ENCODE results near the gene REN. TPM values are rescaled to one million over a fixed set of nuclear protein-coding genes. Genes with fewer than 3 reads are reported as not detected.

The REN gene
- total and polyA plus RNA-seq, 2 of the 13 experiments (the other 11 are each of a cell fraction or from before 2014, with no cell fraction given) = not detected

DNA sequence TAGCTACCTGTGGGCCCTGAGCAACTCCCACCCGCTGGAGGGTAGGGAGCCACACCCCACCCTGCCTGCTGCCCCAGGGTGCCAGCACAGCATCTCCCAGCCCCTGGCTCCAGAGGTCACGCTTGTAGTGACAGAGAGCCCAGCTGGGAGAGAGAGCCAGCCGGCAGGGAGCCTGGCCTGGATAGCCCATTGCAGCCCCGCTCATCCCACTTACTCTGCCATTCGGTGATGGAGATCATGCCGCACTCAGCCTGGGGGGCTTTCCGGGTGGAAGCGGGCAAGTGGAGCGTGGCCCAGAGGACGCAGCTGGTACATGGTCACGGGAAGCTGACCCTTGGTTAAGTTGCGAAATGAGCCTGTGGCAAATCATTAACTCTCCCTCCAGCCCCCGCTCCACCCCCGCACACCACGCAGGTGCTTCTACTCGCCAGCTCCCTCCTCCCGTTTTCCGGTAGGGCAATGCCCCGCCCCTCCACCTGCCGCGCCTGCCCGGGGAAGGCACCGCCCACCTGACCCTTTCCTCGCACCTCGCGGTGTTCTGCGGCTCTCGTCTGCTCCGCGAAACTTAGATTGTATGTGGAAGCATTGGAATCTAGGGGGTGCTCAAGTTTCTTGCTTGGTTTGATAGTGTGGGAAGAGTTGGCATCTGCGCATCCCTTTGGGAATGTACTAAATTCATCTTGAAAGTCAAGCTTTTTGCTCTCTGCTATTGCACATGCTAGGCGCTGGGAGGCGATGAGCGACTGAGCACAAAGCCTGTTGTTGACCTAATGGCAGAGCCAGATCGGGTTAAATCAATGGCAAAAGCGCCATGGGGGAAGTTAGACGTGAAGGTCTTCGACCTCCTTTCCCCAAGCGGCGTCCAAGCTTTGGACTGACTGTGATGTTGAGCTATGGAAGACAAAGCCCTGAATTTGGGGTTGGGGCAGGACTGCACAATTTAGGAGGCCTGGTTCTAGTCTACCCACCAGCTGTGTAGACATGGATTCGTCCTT, 47.8 kb upstream of the REN start, which contains the start of gene GOLT1A (continued):
- TF ChIP-seq IRF1 (CRISPR knock-in tag; IDR thresholded peaks at IDR 0.05; ENCODE audit: low read depth) = no peak
- no peak for TF ChIP-seq ZNF816 (CRISPR knock-in tag; IDR thresholded peaks at IDR 0.05; ENCODE audit: borderline replicate concordance)
- TF ChIP-seq PLRG1 (conservative IDR thresholded peaks at IDR 0.05) = no peak
- TF ChIP-seq, protein P1, sequence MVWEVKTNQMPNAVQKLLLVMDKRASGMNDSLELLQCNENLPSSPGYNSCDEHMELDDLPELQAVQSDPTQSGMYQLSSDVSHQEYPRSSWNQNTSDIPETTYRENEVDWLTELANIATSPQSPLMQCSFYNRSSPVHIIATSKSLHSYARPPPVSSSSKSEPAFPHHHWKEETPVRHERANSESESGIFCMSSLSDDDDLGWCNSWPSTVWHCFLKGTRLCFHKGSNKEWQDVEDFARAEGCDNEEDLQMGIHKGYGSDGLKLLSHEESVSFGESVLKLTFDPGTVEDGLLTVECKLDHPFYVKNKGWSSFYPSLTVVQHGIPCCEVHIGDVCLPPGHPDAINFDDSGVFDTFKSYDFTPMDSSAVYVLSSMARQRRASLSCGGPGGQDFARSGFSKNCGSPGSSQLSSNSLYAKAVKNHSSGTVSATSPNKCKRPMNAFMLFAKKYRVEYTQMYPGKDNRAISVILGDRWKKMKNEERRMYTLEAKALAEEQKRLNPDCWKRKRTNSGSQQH (CRISPR knock-in tag; IDR thresholded peaks at IDR 0.05; ENCODE audit: low read depth) = no peak
- TF ChIP-seq ZNF224 (CRISPR knock-in tag; IDR thresholded peaks at IDR 0.05) = peak; percentile 77; the same call in 1 of the 2 replicates
- TF ChIP-seq, protein P2, sequence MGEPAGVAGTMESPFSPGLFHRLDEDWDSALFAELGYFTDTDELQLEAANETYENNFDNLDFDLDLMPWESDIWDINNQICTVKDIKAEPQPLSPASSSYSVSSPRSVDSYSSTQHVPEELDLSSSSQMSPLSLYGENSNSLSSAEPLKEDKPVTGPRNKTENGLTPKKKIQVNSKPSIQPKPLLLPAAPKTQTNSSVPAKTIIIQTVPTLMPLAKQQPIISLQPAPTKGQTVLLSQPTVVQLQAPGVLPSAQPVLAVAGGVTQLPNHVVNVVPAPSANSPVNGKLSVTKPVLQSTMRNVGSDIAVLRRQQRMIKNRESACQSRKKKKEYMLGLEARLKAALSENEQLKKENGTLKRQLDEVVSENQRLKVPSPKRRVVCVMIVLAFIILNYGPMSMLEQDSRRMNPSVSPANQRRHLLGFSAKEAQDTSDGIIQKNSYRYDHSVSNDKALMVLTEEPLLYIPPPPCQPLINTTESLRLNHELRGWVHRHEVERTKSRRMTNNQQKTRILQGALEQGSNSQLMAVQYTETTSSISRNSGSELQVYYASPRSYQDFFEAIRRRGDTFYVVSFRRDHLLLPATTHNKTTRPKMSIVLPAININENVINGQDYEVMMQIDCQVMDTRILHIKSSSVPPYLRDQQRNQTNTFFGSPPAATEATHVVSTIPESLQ (CRISPR knock-in tag; conservative IDR thresholded peaks at IDR 0.05) = no peak
- TF ChIP-seq ZNF552 (CRISPR knock-in tag; IDR thresholded peaks at IDR 0.05; ENCODE audit: borderline replicate concordance) = no peak; the same call in 1 of the 2 replicates
- no peak for TF ChIP-seq RELA (CRISPR knock-in tag; IDR thresholded peaks at IDR 0.05)
- no peak for TF ChIP-seq MBNL3 (CRISPR knock-in tag; conservative IDR thresholded peaks at IDR 0.05)
- TF ChIP-seq ZNF121 (CRISPR knock-in tag; IDR thresholded peaks at IDR 0.05) = peak; percentile 36; the same call in 1 of the 2 replicates
- no peak for TF ChIP-seq ZNF460 (CRISPR knock-in tag; IDR thresholded peaks at IDR 0.05; ENCODE audit: borderline replicate concordance)
- TF ChIP-seq NFYC (CRISPR knock-in tag; IDR thresholded peaks at IDR 0.05) = peak; percentile 47
- peak; percentile 67; the same call in 1 of the 2 replicates for TF ChIP-seq SNAPC2 (CRISPR knock-in tag; IDR thresholded peaks at IDR 0.05)
- TF ChIP-seq CENPX (CRISPR knock-in tag; IDR thresholded peaks at IDR 0.05) = no peak
- TF ChIP-seq RERE (CRISPR knock-in tag; IDR thresholded peaks at IDR 0.05; ENCODE audit: low read depth) = no peak; the same call in 1 of the 2 replicates
- TF ChIP-seq TBX3 (IDR thresholded peaks at IDR 0.05; ENCODE audit: borderline replicate concordance) = peak; percentile 44
- peak; percentile 72; the same call in 1 of the 2 replicates for TF ChIP-seq ZNF644 (CRISPR knock-in tag; IDR thresholded peaks at IDR 0.05; ENCODE audit: low read depth)

All from HepG2 (cell line).